SK-N-SH treated with all-trans-retinoic acid at 6 μM for 48 hours (cell line): ENCODE data around the gene RBM44.
A peak's percentile ranks its signal among the peaks of the same experiment; 100 is the strongest.
"Not testable (repeated sequence)": the region's sequence is repeated elsewhere in the genome, so short reads cannot be mapped to it uniquely, and the experiment has no call there.

Experiments
- ATAC-seq: fragments of 200-7000 bp; cut with Tn5 transposase; 3 replicates; pipeline ENCODE4 v1.9.1; 2020; ENCODE audit warnings: mild to moderate bottlenecking, moderate library complexity
- BACH2 ChIP-seq: fragments of 250-450 bp; sonication (Bioruptor Pico); IDR thresholded peaks from 2 replicates; pipeline ENCODE4 v1.9.0; 2021; ENCODE audit warnings: mild to moderate bottlenecking, borderline replicate concordance
- ESRRG ChIP-seq: fragments of 250-450 bp; sonication (Bioruptor Pico); IDR thresholded peaks from 2 replicates; pipeline ENCODE4 v1.6.1; 2021; ENCODE audit warnings: mild to moderate bottlenecking
- GLIS3 ChIP-seq: fragments of 250-450 bp; sonication (Bioruptor Pico); IDR thresholded peaks from 2 replicates; pipeline ENCODE4 v1.5.0; 2020; ENCODE audit warnings: mild to moderate bottlenecking, moderate library complexity
- OSR1 ChIP-seq: fragments of 250-450 bp; sonication (Bioruptor Pico); IDR thresholded peaks from 2 replicates; pipeline ENCODE4 v1.8.0; 2022; ENCODE audit warnings: moderate library complexity, mild to moderate bottlenecking, inconsistent platforms
- PATZ1 ChIP-seq: fragments of 250-450 bp; sonication (Bioruptor Pico); IDR thresholded peaks from 2 replicates; pipeline ENCODE4 v1.8.0; 2020; ENCODE audit warnings: mild to moderate bottlenecking, moderate library complexity, borderline replicate concordance
- PPARA ChIP-seq: fragments of 250-450 bp; sonication (Bioruptor Pico); IDR thresholded peaks from 2 replicates; pipeline ENCODE4 v1.5.0; 2020; ENCODE audit warnings: mild to moderate bottlenecking, borderline replicate concordance
- RARB ChIP-seq: fragments of 250-450 bp; sonication (Bioruptor Pico); IDR thresholded peaks from 2 replicates; pipeline ENCODE4 v1.8.0; 2021; ENCODE audit warnings: mild to moderate bottlenecking, moderate library complexity
- SNAI2 ChIP-seq: fragments of 250-450 bp; sonication (Bioruptor Pico); IDR thresholded peaks from 2 replicates; pipeline ENCODE4 v1.5.0; 2020; ENCODE audit warnings: mild to moderate bottlenecking, moderate library complexity
- TOX ChIP-seq: fragments of 250-450 bp; sonication (Bioruptor Pico); IDR thresholded peaks from 2 replicates; pipeline ENCODE4 v1.8.0; 2021; ENCODE audit warnings: mild to moderate bottlenecking, moderate library complexity, borderline replicate concordance
- ZC3H10 ChIP-seq: fragments of 250-450 bp; sonication (Bioruptor Pico); IDR thresholded peaks from 2 replicates; pipeline ENCODE4 v1.5.1; 2021; ENCODE audit warnings: mild to moderate bottlenecking, moderate library complexity
- ZFP30 ChIP-seq: fragments of 450-650 bp; formaldehyde crosslinking; IDR thresholded peaks from 2 replicates; pipeline ENCODE4 v1.5.0; 2022; ENCODE audit warnings: mild to moderate bottlenecking, moderate library complexity
- ZNF565 ChIP-seq: fragments of 450-650 bp; formaldehyde crosslinking; conservative IDR thresholded peaks from 2 replicates; pipeline ENCODE4 v1.5.0; 2020; ENCODE audit warnings: low read depth, mild to moderate bottlenecking, moderate library complexity
- ZNF70 ChIP-seq: fragments of 450-650 bp; formaldehyde crosslinking; IDR thresholded peaks from 2 replicates; pipeline ENCODE4 v1.5.0; 2020; ENCODE audit warnings: mild to moderate bottlenecking, moderate library complexity
- TF ChIP-seq, protein P1 (sequence below): fragments of 250-450 bp; sonication (Bioruptor Pico); IDR thresholded peaks from 2 replicates; pipeline ENCODE4 v1.8.0; 2021; ENCODE audit warnings: low read depth, mild to moderate bottlenecking, moderate library complexity, borderline replicate concordance
- TF ChIP-seq, protein P2 (sequence below): fragments of 250-450 bp; sonication (Bioruptor Pico); IDR thresholded peaks from 2 replicates; pipeline ENCODE4 v1.5.0; 2020; ENCODE audit warnings: mild to moderate bottlenecking, moderate library complexity
- TF ChIP-seq, protein P3 (sequence below): fragments of 250-450 bp; sonication (Bioruptor Pico); IDR thresholded peaks from 2 replicates; pipeline ENCODE4 v1.5.1; 2020; ENCODE audit warnings: low read depth, mild to moderate bottlenecking, moderate library complexity

The RBM44 gene

GRCh38 chr2:237864940-237865622 lies 66.5 kb downstream of the RBM44 start:
- ATAC-seq: peak; percentile 56
- no peak for TF ChIP-seq RARB (CRISPR knock-in tag)
- TF ChIP-seq SNAI2 (CRISPR knock-in tag): no peak
- no peak for TF ChIP-seq BACH2 (CRISPR knock-in tag)
- TF ChIP-seq, protein P1, sequence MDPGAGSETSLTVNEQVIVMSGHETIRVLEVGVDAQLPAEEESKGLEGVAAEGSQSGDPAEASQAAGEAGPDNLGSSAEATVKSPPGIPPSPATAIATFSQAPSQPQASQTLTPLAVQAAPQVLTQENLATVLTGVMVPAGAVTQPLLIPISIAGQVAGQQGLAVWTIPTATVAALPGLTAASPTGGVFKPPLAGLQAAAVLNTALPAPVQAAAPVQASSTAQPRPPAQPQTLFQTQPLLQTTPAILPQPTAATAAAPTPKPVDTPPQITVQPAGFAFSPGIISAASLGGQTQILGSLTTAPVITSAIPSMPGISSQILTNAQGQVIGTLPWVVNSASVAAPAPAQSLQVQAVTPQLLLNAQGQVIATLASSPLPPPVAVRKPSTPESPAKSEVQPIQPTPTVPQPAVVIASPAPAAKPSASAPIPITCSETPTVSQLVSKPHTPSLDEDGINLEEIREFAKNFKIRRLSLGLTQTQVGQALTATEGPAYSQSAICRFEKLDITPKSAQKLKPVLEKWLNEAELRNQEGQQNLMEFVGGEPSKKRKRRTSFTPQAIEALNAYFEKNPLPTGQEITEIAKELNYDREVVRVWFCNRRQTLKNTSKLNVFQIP (CRISPR knock-in tag): no peak
- TF ChIP-seq, protein P2, sequence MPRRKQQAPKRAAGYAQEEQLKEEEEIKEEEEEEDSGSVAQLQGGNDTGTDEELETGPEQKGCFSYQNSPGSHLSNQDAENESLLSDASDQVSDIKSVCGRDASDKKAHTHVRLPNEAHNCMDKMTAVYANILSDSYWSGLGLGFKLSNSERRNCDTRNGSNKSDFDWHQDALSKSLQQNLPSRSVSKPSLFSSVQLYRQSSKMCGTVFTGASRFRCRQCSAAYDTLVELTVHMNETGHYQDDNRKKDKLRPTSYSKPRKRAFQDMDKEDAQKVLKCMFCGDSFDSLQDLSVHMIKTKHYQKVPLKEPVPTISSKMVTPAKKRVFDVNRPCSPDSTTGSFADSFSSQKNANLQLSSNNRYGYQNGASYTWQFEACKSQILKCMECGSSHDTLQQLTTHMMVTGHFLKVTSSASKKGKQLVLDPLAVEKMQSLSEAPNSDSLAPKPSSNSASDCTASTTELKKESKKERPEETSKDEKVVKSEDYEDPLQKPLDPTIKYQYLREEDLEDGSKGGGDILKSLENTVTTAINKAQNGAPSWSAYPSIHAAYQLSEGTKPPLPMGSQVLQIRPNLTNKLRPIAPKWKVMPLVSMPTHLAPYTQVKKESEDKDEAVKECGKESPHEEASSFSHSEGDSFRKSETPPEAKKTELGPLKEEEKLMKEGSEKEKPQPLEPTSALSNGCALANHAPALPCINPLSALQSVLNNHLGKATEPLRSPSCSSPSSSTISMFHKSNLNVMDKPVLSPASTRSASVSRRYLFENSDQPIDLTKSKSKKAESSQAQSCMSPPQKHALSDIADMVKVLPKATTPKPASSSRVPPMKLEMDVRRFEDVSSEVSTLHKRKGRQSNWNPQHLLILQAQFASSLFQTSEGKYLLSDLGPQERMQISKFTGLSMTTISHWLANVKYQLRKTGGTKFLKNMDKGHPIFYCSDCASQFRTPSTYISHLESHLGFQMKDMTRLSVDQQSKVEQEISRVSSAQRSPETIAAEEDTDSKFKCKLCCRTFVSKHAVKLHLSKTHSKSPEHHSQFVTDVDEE (CRISPR knock-in tag): no peak
- TF ChIP-seq ZC3H10 (CRISPR knock-in tag): no peak
- TF ChIP-seq GLIS3 (CRISPR knock-in tag): no peak
- TF ChIP-seq, protein P3, sequence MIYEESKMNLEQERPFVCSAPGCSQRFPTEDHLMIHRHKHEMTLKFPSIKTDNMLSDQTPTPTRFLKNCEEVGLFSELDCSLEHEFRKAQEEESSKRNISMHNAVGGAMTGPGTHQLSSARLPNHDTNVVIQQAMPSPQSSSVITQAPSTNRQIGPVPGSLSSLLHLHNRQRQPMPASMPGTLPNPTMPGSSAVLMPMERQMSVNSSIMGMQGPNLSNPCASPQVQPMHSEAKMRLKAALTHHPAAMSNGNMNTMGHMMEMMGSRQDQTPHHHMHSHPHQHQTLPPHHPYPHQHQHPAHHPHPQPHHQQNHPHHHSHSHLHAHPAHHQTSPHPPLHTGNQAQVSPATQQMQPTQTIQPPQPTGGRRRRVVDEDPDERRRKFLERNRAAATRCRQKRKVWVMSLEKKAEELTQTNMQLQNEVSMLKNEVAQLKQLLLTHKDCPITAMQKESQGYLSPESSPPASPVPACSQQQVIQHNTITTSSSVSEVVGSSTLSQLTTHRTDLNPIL (CRISPR knock-in tag): no peak
- no peak for TF ChIP-seq PPARA (CRISPR knock-in tag)
- TF ChIP-seq ZNF565 (CRISPR knock-in tag): no peak
- TF ChIP-seq, all 23 proteins: peak for 0

DNA sequence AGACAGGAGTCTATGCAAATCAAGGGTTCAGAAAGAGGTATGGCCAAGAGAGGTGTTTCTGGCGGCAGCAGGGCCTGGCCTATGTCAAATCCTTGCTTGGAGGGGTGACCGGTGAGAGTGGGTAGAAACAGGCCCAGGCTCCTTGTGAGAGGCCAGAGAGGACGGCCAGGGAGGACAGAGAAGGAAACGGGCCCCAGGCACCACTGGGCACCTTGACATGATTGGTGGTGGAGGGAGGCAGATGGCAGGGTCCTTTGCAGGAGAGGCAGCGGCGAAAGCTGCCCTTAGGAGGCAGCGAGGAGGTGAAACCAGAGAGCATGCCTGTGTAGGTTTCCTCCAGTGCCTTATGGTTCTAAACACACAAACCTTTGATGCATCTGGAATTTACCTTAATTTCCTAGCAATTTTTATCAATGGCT lies 67.1 kb downstream of the RBM44 start:
- TF ChIP-seq OSR1 (CRISPR knock-in tag) (no peak), ESRRG (no peak), ZC3H10 (CRISPR knock-in tag) (no peak), ZNF70 (peak; percentile 85)
- peak; percentile 68 for ATAC-seq

- ATAC-seq: peak; percentile 71
- TF ChIP-seq TOX (CRISPR knock-in tag): no peak
- peak; percentile 35; the same call in 1 of the 2 replicates for TF ChIP-seq ZFP30 (CRISPR knock-in tag)
Measured at GRCh38 chr2:237866101-237866621, 67.6 kb downstream of the RBM44 start.

GRCh38 chr2:237867465-237867864 lies 68.9 kb downstream of the RBM44 start:
- ATAC-seq: no peak
- TF ChIP-seq, protein P1 (CRISPR knock-in tag): no peak
- TF ChIP-seq ZFP30 (CRISPR knock-in tag): no peak
- no peak for TF ChIP-seq ZC3H10 (CRISPR knock-in tag)
- TF ChIP-seq PATZ1 (CRISPR knock-in tag): no peak

DNA sequence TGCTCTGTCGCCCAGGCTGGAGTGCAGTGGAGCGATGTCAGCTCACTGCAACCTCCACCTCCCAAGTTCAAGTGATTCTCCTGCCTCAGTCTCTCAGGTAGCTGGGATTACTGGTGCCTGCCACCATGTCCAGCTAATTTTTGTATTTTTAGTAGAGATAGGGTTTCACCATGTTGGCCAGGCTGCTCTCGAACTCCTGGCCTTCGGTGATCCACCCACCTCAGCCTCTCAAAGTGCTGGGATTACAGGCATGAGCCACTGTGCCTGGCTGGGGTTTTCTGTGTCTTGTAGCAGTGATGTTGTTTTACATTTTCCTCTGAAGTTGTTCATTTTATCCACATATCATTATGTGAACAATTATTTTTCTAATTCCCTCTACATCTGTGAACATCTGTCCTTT lies 69.5 kb downstream of the RBM44 start:
- not testable (repeated sequence) for ATAC-seq
